H9 (cell line): ENCODE results near the gene CNDP1. TPM values are rescaled to one million over a fixed set of nuclear protein-coding genes. Genes with fewer than 3 reads are reported as not detected.

ENCODE experiments used
- DNase-seq: peaks from one replicate; pipeline ENCODE4 v3.0.0-alpha.2; 2017
- H2AFZ ChIP-seq: one replicate; pipeline ENCODE4 v1.6.1; 2013; ENCODE audit warnings: mild to moderate bottlenecking, low read length, control low read depth, moderate library complexity
- H2AK5ac ChIP-seq: 2 replicates; pipeline ENCODE4 v1.6.1; 2013; ENCODE audit warnings: low read length, control low read depth, mixed read lengths; ENCODE audit not compliant: insufficient read length
- H2BK120ac ChIP-seq: one replicate; pipeline ENCODE4 v1.6.1; 2013; ENCODE audit warnings: low read depth, mild to moderate bottlenecking, low read length, control low read depth, inconsistent platforms; ENCODE audit not compliant: poor library complexity, severe bottlenecking
- H2BK12ac ChIP-seq: 2 replicates; pipeline ENCODE4 v1.6.1; 2013; ENCODE audit warnings: low read length, control low read depth, mixed read lengths, low read depth; ENCODE audit not compliant: insufficient read length
- H2BK15ac ChIP-seq: 2 replicates; pipeline ENCODE4 v1.6.1; 2013; ENCODE audit warnings: low read depth, low read length, control low read depth
- H2BK20ac ChIP-seq: one replicate; pipeline ENCODE4 v1.6.1; 2013; ENCODE audit warnings: low read depth, mild to moderate bottlenecking, low read length, control low read depth, inconsistent platforms; ENCODE audit not compliant: poor library complexity, severe bottlenecking
- H2BK5ac ChIP-seq: 2 replicates; pipeline ENCODE4 v1.6.1; 2013; ENCODE audit warnings: low read length, control low read depth, mixed read lengths; ENCODE audit not compliant: insufficient read length
- H3K14ac ChIP-seq: 2 replicates; pipeline ENCODE4 v1.6.1; 2013; ENCODE audit warnings: low read length, control low read depth; ENCODE audit not compliant: insufficient read depth
- H3K18ac ChIP-seq: 2 replicates; pipeline ENCODE4 v1.6.1; 2013; ENCODE audit warnings: low read depth, mild to moderate bottlenecking, mixed read lengths, low read length, control low read depth; ENCODE audit not compliant: insufficient read length
- H3K23ac ChIP-seq: 2 replicates; pipeline ENCODE4 v1.6.1; 2013; ENCODE audit warnings: low read length, control low read depth, mixed read lengths, low read depth; ENCODE audit not compliant: insufficient read length
- H3K23me2 ChIP-seq: 2 replicates; pipeline ENCODE4 v1.6.1; 2013; ENCODE audit warnings: low read depth, mild to moderate bottlenecking, mixed read lengths, low read length, control low read depth; ENCODE audit not compliant: insufficient read length, poor library complexity, severe bottlenecking
- H3K27ac ChIP-seq: 2 replicates; pipeline ENCODE4 v1.5.1; 2013; ENCODE audit warnings: low read length, control low read depth, mixed read lengths, low read depth; ENCODE audit not compliant: insufficient read length
- H3K27me3 ChIP-seq: 2 replicates; pipeline ENCODE4 v1.6.1; 2013; ENCODE audit warnings: low read length, control low read depth, inconsistent platforms; ENCODE audit not compliant: insufficient read depth
- H3K4ac ChIP-seq: 2 replicates; pipeline ENCODE4 v1.6.1; 2013; ENCODE audit warnings: low read depth, mild to moderate bottlenecking, control low read depth, inconsistent platforms, low read length, moderate library complexity
- H3K4me1 ChIP-seq: 2 replicates; pipeline ENCODE4 v1.6.1; 2013; ENCODE audit warnings: low read length, control low read depth, inconsistent platforms; ENCODE audit not compliant: insufficient read depth
- H3K4me2 ChIP-seq: 2 replicates; pipeline ENCODE4 v1.6.1; 2013; ENCODE audit warnings: low read length, control low read depth, mixed read lengths; ENCODE audit not compliant: insufficient read length, insufficient read depth
- H3K56ac ChIP-seq: 2 replicates; pipeline ENCODE4 v1.6.1; 2013; ENCODE audit warnings: low read depth, mild to moderate bottlenecking, mixed read lengths, low read length, control low read depth; ENCODE audit not compliant: insufficient read length
- H3K79me1 ChIP-seq: 2 replicates; pipeline ENCODE4 v1.6.1; 2013; ENCODE audit warnings: low read depth, mild to moderate bottlenecking, moderate library complexity, low read length, control low read depth, inconsistent platforms; ENCODE audit not compliant: insufficient read depth, poor library complexity, severe bottlenecking
- H3K79me2 ChIP-seq: 2 replicates; pipeline ENCODE4 v1.6.1; 2013; ENCODE audit warnings: low read length, control low read depth, inconsistent platforms; ENCODE audit not compliant: insufficient read depth
- H3K9ac ChIP-seq: 2 replicates; pipeline ENCODE4 v1.6.1; 2013; ENCODE audit warnings: low read length, control low read depth, mixed read lengths; ENCODE audit not compliant: insufficient read length; ENCODE audit errors: extremely low read depth
- H3K9me3 ChIP-seq: one replicate; pipeline ENCODE4 v1.6.1; 2013; ENCODE audit warnings: low read depth, low read length, inconsistent platforms; ENCODE audit not compliant: control insufficient read depth
- H3T11ph ChIP-seq: one replicate; pipeline ENCODE4 v1.6.1; 2013; ENCODE audit warnings: mild to moderate bottlenecking, low read length, control low read depth, inconsistent platforms
- H4K20me1 ChIP-seq: one replicate; pipeline ENCODE4 v1.6.1; 2013; ENCODE audit not compliant: control insufficient read depth, insufficient read length, insufficient read depth
- H4K5ac ChIP-seq: 2 replicates; pipeline ENCODE4 v1.6.1; 2013; ENCODE audit warnings: low read depth, mild to moderate bottlenecking, mixed read lengths, low read length, control low read depth; ENCODE audit not compliant: insufficient read length
- H4K8ac ChIP-seq: replicated peaks from 2 replicates; pipeline ENCODE4 v1.6.1; 2013; ENCODE audit warnings: low read length, control low read depth, mixed read lengths, low read depth; ENCODE audit not compliant: insufficient read length
- H4K91ac ChIP-seq: 2 replicates; pipeline ENCODE4 v1.6.1; 2013; ENCODE audit warnings: low read depth, mild to moderate bottlenecking, moderate library complexity, mixed read lengths, low read length, control low read depth; ENCODE audit not compliant: insufficient read length
- H3K27ac Mint-ChIP-seq, 3 experiments: 2 replicates in 2 of 3; 3 replicates in 1 of 3; pipeline ENCODE4 v1.8.0; 2020 to 2021; ENCODE audit warnings: mixed read lengths in 3 of 3, mild to moderate bottlenecking in 1 of 3, moderate library complexity in 1 of 3
- H3K27me3 Mint-ChIP-seq: 2 replicates; pipeline ENCODE4 v1.8.0; 2021; ENCODE audit warnings: low read depth, mild to moderate bottlenecking, moderate library complexity, mixed read lengths
- H3K36me3 Mint-ChIP-seq, 3 experiments: 2 replicates in 2 of 3; 3 replicates in 1 of 3; pipeline ENCODE4 v1.8.0; 2020 to 2021; ENCODE audit warnings: low read depth in 3 of 3, mixed read lengths in 3 of 3; ENCODE audit not compliant: insufficient read depth in 1 of 3
- H3K4me1 Mint-ChIP-seq, 2 experiments: 2 replicates each; pipeline ENCODE4 v1.8.0; 2020; ENCODE audit warnings: mixed read lengths in 2 of 2
- H3K4me3 Mint-ChIP-seq, 2 experiments: 2 replicates in 1 of 2; 3 replicates in 1 of 2; pipeline ENCODE4 v1.8.0; 2020 to 2021; ENCODE audit warnings: mild to moderate bottlenecking in 2 of 2, mixed read lengths in 2 of 2, moderate library complexity in 1 of 2
- H3K9me3 Mint-ChIP-seq, 2 experiments: 2 replicates in 1 of 2; 3 replicates in 1 of 2; pipeline ENCODE4 v1.8.0; 2020; ENCODE audit warnings: mild to moderate bottlenecking in 2 of 2, mixed read lengths in 2 of 2, moderate library complexity in 1 of 2
- WGBS: extraction: QIAGEN DNeasy Blood & Tissue Kit; methylation state at CpG from one replicate; pipeline ENCODE4 v1.1.7; 2013; ENCODE audit warnings: missing lambda C conversion rate, low lambda C conversion rate, mixed read lengths; ENCODE audit not compliant: insufficient read length; ENCODE audit errors: extremely low coverage; 5-methylcytosine and 5-hydroxymethylcytosine counted together
- total RNA-seq: library from RNA; stranded (reverse); gene quantifications from 2 replicates; pipeline ENCODE4 v1.2.1, GENCODE V29; 2021
- TF ChIP-seq, protein P1 (sequence below): fragments of 200-600 bp; sonication (generic); conservative IDR thresholded peaks from 3 replicates; pipeline ENCODE4 v1.8.0; 2021; ENCODE audit warnings: antibody characterized with exemption, mild to moderate bottlenecking

The CNDP1 gene
- total RNA-seq, 1 experiment from 2014 or later = not detected

DNA sequence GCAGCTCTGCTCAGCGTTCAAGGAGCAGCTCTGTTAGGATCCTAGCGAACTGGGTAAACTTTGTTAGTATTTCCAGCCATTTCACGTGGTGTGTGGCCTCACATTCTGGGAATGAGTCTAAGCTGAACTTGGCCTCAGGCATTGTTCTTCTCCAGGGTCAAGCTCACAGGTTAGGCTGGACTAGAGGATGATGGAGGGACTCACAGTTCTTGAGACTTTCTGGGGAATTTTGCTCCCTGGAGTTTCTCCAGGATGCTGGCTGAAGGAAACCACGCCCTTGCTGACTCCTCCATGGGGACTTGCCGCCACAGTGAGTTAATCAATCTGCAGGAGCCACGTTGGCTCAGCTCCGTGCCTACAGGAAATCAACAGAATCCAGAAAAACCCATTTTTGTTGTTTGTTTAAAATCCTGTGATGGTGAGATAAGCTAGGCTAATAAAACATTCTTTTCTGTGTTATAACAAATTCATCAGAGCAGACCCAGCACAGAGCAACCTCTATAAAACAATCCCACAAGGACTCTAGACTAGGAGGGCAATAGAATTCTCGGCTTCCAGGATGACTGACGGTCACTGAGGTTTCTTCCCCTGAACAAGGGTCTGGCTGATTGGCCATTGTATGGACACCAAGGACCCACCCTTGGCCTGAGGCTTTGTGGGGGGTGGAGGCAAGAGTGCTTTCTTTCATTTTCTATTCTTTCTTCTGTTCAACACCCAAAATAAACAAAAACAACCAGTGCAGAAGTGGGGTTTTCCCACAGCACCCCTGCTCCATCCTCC, 12.6 kb downstream of the CNDP1 start:
- H4K20me1 ChIP-seq = no peaks in the 10 kb centered on the region
- H2BK12ac ChIP-seq = no peak overlapping the region
- no peak overlapping the region for H3K18ac ChIP-seq
- no peak overlapping the region for H3K27ac ChIP-seq
- no peak for DNase-seq
- H4K91ac ChIP-seq = no peak overlapping the region
- no peak overlapping the region for H2BK120ac ChIP-seq
- H3K27ac Mint-ChIP-seq = no peak overlapping the region
- peaks cover 10 to 27% (median 18%) of the 10 kb centered on the region in 3 experiments for H3K36me3 Mint-ChIP-seq
- H2BK15ac ChIP-seq = no peak overlapping the region
- H4K5ac ChIP-seq = no peak overlapping the region
- peaks cover 39 to 53% of the 10 kb centered on the region in 2 experiments for H3K9me3 Mint-ChIP-seq
- H3K4me1 Mint-ChIP-seq = no peaks in the 10 kb centered on the region; a peak in 1 of 4 replicates
- no peak overlapping the region for H3K23ac ChIP-seq
- no peak overlapping the region for H4K8ac ChIP-seq
- no peaks in the 10 kb centered on the region for H3K79me1 ChIP-seq
- no peak overlapping the region for H3K4me2 ChIP-seq
- no peak overlapping the region for H3K4me3 Mint-ChIP-seq
- H2BK20ac ChIP-seq = no peak overlapping the region
- H3K79me2 ChIP-seq = no peaks in the 10 kb centered on the region
- H3K4me1 ChIP-seq = no peaks in the 10 kb centered on the region
- H3K9me3 ChIP-seq = peaks cover 10% of the 10 kb centered on the region
- H3K14ac ChIP-seq = no peak overlapping the region
- H2AK5ac ChIP-seq = no peak overlapping the region
- no peaks in the 10 kb centered on the region for H3K27me3 ChIP-seq
- H2BK5ac ChIP-seq = no peak overlapping the region
- peaks cover 8% of the 10 kb centered on the region for H3K27me3 Mint-ChIP-seq
- no peak overlapping the region for H2AFZ ChIP-seq
- H3K9ac ChIP-seq = no peak overlapping the region
- H3T11ph ChIP-seq = no peak overlapping the region
- TF ChIP-seq, protein P1, sequence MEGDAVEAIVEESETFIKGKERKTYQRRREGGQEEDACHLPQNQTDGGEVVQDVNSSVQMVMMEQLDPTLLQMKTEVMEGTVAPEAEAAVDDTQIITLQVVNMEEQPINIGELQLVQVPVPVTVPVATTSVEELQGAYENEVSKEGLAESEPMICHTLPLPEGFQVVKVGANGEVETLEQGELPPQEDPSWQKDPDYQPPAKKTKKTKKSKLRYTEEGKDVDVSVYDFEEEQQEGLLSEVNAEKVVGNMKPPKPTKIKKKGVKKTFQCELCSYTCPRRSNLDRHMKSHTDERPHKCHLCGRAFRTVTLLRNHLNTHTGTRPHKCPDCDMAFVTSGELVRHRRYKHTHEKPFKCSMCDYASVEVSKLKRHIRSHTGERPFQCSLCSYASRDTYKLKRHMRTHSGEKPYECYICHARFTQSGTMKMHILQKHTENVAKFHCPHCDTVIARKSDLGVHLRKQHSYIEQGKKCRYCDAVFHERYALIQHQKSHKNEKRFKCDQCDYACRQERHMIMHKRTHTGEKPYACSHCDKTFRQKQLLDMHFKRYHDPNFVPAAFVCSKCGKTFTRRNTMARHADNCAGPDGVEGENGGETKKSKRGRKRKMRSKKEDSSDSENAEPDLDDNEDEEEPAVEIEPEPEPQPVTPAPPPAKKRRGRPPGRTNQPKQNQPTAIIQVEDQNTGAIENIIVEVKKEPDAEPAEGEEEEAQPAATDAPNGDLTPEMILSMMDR = no peak
- H3K23me2 ChIP-seq = no peaks in the 10 kb centered on the region
- H3K56ac ChIP-seq = no peak overlapping the region
- H3K4ac ChIP-seq = no peak overlapping the region
- WGBS = no CpG with 5 or more reads among the region's 9 CpGs
